Limb (tissue), 2 donors: Measurements from ENCODE around the gene NOS1AP.
A peak's percentile ranks its signal among the peaks of the same experiment; 100 is the strongest.

Source experiments
- DNase-seq, 2 donors: peaks; one replicate each; pipeline ENCODE4 v3.0.0-alpha.2; 2016; ENCODE audit errors: extremely low spot score in 2 of 2

NOS1AP gene

DNA sequence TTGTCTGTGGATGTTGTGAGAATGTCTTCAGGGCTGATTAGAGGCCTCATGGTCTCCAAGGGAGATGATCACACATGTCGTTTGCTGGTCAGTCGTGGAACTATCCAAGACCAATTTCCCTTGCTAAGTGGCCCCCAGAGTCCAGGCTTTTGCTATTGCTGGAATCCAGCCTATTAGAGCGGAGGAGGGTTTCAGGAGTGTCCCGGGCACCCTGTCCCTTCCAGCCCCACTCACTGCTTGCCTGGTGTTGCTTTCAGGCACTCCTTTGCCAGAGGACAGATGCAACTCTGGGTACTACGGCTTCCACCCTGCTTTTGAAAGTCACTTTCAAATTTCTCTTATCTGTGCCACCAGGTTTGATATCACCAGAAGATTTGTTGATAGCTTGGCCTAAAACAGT lies 149.1 kb downstream of the NOS1AP start:
- DNase-seq: no peak

DNA sequence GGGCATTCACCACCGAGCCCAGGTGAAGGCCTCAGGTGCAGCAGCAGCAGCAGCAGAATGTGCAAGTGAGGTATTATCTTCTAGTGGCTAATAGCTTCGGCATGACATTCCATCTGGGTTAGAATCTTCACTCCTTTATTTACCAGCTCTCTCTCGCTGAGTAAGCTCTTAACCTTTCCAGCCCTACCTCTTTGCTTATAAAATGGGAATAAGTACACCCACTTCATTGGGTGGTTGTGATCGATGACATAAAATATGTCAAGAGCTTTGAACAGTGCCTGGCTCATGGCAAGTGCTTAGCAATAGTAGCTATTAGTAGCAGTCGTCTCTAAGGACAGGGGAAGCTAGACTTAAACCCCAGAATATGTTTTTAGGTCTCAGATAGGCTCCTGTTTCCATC lies 149.5 kb downstream of the NOS1AP start:
- no peak for DNase-seq

DNA sequence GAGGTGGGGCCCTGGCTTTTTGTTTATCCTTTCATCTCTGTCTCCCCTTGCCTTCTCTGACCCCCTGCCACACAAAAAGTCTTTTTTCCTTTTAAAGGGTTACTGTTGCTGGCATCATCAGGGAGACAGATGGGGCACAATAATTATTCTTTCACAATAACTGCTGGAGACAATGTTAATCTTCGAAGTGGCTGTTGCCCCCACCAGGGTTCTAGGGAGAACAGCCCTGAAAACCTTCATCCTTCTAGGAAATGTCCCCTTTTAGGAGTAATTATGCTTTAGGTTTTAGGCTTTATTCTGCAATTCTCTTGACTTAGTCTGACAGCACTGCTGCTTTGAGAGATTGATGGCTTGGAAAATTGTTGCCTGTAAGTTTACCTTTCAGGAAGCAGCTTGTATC lies 150.0 kb downstream of the NOS1AP start:
- DNase-seq: no peak

DNA sequence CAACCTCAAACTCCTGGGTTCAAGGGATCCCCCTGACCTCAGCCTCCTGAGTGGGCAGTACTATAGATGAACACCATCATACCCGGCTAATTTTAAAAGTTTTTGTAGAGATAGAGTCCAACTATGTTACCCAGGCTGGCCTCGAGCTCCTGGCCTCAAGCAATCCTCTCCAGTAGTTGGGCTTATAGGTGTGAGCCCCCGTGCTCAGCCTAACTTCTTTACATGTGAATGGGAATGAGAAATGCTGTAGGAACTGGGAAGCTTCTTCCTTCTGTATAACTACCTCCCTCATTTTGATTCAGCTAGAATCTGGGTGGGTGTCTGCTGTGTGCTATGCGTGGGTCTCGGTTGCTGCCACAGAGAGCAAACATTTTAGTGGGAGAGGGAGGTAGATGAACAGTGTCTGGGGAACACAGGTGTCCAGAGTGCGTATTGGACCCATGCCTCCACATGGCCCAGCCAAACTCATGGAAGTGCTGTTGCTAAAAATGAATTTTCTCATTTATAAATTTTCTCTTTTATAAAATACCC lies 150.6 kb downstream of the NOS1AP start:
- DNase-seq: no peak

DNA sequence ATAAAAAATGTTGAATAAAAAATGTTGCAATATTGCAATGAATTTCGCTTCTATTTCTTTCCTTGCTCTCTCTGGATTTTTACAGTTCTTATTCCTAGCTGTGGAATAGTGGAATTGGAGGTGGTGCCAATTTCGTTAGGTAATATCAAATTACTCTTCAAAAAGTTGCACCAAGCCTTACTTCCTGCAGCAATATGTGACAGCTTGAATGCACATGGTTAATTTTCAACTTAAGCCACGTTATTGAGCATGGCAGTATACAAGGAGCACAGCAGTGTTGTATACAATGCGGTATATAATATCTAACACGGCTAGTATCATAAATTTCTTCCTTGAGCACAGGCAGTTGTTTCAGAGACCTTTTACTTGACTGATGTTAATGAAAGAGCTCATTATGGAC lies 152.5 kb downstream of the NOS1AP start:
- DNase-seq: no peak

DNA sequence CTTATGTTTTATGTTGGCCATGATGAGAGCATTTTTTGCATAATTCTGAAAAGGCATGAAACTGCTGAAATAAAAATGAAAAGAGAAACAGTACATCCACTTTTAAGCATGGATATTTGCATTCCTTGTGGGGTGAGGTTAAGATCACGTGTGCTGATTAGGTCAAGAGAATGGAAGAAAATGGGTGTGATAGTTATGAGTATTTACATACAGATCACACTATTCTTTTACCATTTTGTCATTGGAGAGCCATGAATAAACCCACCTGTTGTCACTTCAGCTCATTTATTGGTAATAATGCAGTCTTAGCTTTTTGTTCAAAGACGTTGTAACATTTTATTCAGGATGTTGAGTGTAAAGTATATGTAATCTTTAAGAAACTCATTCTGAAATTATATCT lies 153.2 kb downstream of the NOS1AP start:
- no peak for DNase-seq

DNA sequence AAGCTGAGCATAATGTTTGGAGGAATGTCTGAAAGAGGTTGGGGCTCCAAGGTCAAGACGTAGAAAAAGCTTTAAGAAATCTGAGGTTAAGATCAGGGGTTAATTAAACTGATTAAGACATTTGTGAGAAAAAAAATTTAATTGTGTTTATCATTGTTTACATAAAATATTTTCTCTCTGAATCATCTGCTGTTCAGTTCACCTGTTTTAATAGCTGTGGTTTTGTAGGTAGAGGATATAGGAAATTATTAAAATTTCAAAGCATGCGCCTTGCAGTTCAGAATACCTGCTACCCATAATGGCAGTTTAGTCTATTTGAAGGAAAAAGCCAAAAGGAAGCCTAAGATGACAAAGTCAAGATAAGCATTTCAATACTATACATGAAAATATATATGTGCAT lies 154.0 kb downstream of the NOS1AP start:
- DNase-seq: no peak

DNA sequence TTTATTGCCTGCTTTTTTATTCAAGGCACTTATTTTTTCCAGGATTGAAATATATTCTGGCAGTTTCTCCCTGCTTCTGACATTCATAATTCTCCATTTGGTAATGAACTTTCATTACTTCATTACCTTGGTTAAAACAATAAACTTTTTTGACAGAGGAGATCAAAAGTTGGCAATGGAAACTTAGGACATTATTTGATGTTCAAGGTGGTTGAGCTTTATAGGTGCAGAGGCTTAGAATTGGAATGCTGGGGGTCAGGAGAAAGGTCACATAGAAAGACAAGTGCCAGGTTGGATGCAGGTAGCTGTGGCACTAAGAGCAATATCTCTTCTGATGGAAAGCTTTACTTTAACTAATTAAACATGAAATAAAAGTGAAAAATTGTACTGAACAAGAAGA lies 154.8 kb downstream of the NOS1AP start:
- no peak for DNase-seq

DNA sequence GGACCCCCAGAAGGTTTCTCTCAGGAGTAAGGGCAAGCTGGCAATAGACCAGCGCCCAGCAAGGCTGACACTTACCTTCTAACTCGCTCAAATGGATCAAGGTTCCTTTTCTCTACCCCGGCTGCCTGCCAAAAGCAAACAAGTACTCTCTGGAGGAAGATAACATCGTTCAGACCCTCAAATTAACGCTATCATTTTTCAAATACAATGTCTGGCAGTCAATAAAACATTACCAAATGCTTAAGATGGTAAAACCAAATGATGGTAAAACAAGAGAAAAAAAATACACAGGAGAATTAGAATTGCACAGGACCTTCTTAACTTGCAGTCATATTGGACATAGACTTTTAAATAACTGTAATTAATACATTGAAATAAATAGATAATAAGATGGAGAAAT lies 159.1 kb downstream of the NOS1AP start:
- DNase-seq: no peak

DNA sequence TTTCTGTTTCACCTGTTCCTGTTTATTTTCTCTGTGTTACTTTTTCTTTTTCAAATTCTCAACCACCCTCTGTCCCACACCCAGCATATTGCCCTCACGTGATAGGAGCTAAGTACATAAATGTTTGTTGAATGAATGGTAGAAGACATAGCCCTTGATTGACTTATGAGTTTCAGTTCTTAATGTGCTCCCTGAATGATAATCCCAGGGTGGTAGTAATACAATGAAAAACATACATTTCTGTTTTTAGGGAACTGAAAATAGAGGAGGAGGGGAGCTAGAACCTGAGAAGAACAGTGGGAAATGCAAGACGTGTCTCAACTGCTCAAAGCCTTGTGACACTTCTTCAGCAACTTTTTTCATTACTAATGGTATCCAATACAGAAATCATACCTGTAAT lies 160.1 kb downstream of the NOS1AP start:
- no peak for DNase-seq

DNA sequence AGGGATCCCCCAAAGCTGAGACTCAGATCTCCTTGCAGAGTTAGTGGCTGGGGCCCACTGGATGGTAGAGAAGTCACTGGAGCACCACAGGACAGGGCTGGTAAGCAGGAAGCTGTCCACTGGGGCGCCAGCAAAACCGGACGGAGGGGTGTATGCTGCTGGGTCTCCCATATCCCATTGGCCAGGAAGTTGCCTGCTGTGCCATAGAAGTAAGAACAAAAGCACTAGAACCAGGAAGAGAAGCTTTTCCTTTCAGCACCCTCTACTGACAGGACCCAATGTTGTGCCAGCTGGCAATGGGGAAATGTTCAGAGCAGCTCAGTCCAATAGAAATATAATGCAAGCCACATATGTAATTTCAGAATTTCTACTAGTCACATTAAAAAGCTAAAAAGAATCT lies 160.6 kb downstream of the NOS1AP start:
- DNase-seq: no peak

DNA sequence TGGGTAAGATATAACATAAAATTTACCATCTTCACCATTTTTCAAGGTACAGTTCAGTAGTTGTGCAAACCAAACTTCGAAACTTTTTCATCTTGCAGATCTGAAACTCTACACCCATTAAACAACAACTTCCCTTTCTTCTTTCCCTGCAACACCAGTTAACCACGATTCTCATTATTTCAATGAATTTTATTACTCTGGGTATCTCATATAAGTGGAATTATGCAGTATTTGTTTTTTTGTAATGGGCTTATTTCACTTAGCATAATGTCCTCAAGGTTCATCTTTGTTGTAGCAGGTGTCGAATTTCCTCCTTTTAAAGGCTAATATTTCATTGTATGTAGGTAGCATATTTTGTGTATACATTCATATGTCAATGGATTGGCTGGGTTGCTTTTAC lies 161.0 kb downstream of the NOS1AP start:
- DNase-seq: no peak

DNA sequence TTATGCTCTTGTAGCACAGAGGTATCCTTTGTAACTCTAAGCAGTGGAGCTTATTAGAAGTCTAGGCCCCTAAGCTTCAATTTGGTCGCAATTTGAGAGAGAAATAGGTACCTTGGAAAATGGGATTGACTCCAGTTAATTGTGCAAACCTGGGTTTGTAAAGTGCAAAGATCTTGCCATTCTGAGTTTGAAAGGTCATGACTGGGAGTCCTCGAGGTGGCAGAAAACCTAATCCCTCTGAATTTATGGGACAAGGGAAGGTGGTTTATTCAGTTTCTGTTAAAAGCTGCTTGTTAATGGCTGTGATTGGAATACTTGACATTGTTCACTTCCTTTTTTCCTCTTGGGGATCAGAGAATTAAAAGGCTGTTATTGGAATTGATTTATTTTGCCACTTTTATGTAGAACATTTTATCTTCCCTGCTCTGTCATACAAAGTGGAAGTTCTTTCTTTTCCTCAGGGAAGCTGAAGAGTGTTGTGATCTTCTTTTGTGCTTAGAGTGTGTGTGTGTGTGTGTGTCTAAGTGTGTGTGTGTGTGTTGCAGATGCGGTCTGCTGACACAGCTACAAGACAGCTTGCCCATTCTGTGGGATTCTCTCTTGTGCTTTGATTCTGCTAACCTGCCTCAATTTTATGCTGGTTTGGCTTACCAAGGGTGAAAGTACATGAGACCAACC lies 162.7 kb downstream of the NOS1AP start:
- DNase-seq: no peak

DNA sequence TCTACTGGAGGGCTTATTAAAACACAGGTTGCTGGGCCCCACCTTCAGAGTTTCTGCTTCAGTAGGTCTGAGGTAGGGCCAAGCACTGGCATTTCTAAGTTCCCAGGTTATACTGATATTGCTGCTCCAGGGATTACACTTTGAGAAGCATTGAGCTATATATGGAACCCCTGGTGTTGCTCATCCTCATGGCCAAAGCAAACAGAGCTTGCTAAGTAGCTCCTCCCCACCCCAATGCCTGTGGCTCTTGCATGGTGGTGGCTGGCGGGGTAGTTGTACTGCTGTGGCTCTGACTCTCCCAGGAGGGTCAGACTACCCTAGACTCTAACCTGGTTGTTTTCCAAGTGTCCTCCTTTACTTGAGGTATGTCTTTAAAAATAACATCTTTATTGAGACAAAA lies 163.6 kb downstream of the NOS1AP start:
- DNase-seq: no peak

DNA sequence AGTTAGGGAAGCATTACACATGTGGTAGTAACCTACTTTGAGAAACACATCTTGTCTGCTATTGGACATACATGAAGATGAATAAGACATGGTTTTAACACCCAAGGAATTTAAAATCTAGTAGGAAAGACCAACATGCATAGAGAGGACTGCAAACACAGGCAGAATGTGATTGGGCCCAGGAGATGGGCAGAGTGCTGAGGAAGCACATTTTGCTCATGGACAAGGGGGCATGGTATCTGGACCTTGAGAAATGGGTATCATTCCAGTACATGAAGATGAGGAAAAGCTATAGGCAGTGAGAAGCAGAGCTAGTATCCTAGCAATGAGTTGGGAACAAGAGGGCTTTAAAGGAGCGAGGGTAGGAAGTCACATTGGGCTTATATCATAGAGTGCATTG lies 164.4 kb downstream of the NOS1AP start:
- no peak for DNase-seq

DNA sequence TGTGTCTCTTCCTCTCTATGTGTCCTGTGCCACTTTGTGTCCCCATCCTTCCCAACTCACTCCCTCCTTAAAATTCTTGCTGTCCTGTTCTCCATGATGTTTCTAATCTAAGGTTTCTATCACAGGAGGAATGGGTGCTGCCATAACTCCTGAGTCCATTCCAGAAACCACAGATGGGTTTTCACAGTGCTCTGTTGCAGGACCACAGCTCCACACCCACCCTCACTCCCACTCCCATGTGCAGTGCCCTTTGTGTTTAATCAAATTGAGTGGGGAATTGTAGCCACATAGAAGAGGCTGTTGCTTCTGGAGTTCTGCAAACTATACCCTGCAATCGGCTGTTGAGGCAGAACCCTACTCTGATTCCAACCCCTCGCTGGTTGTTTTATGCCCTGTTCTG lies 165.1 kb downstream of the NOS1AP start:
- no peak for DNase-seq

DNA sequence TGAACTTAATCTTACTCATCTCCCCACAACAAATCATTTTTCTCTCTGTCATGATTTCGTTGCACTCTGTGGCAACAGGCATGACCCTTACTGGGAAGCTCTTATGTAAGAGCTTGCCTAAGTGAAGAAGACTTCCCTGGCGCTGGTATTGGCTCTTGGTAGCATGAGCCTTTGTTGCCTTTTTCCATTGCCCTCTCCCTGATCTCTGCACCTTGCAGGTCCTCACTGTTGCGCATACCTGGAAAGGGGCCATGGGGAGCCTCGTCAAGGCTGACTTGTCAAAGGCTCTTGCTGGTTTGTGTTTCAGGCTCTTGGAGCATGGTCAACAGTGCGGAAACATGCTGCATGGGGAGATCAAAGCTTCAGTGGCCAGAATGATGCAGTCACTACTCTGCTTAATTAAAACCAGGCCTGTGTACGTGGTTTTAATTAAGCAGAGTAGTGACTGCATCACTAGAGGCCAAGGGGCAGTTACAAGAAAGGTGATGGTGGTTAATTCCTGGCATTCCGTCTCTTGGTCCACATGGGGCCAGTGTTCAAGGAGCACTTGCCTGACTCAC lies 165.8 kb downstream of the NOS1AP start:
- no peak for DNase-seq

DNA sequence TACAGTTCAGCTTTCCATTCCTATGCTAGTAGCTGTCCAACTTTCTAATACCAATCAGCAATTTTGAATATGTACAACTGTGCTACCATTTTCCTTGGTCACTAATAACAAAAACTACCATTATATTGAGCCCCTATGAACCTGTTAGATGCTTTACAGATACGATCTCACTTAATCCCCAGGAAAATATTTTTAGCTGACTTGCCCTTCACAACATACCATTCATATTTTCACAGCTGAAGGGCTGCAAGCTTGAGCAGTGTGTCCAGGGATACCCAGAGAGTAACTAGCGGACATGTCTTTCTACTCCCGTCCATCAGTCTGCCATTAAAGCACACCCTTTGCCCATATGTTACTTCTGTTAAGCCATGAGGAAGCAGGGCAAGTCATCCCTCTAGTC lies 166.7 kb downstream of the NOS1AP start:
- no peak for DNase-seq

DNA sequence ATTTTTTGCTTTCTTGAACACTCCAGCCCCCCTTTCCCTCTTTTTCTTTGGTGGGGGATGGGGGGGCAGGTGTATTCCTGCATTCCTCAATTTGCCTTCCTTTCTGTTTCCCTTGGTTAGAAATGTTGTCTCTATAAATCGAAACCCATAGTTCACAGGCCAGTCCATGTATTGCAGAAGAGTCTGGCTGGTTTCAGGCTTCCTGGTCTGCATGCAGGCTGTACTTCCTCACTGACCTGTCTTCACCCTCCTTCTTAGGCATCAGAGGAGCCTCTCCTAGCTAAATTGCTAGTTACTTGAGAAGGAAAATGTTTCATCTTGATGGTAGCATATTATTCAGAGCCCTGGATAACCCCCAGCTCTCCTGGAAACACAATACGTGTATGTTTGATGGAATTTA lies 167.1 kb downstream of the NOS1AP start:
- DNase-seq: no peak

DNA sequence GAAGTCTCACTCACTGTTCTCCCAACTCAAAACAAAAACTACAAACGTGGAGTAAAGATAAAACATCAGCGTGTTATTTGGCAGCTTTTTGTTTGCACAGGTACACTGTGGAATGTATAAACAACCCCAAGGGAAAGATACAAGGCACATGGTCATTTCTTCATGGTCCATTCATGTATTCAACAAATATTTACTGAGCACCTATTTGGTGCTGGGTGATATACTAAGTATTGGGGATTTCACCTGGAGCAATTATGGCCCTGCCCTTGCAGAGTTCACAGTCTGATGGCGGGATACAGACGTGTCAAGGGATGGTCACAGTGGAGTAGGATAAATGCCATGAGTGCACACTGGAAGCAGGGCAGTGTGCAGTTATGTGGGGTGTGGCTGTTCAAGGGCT lies 171.1 kb downstream of the NOS1AP start:
- DNase-seq: no peak

DNA sequence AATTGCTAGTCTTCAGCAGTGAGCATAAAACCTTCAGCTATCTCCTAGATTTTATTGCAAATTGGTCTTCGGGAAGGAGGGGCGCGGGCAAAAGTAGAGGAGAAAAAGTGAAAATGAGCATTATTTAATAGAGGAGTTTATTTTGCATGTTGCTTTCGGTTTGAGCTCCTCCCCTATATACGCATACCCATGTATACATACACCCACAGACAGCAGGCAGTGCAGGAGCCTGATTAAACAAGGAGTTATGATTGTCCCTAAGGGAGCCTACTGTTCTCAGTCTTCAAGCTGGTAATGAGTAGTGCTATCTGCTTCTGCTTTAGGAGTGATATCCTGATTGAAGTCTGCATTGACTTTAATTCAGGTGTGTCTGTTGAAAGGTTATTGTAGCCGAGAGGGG lies 173.3 kb downstream of the NOS1AP start:
- DNase-seq: no peak

DNA sequence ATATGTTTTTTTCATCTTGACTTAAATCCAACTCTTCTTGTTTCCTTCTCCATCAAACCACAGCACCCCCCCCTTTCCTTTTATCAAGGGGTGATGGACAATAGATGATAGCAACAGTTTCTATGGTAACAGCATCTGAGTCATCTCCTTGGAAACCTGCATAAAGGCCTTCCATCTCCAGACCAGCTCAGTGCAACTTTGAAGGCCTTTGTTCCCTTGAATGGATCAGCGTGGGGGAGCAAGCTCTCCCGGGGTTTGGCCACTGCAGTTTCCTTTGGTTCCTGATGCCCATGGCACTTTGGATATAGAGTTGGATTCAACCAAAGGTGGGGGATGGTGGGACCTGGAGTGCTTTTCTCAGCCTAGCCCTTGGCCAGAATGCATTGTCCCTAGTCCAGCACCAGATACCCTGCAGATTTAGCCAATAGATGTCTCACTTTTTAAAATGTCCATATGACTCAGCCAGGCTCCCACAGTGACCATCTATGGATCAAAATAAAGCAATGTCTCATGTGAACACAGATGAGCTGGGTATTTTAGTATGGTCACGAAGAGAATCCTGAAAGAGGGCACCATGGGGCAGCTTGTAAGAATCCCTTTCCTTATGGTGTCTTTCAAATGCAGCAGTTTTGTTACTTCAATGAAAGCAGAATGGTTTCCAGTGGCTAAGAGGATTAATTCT lies 179.5 kb downstream of the NOS1AP start:
- peak in 1 of 2 donors; percentile 40 for DNase-seq
